ENCODE results near the gene RSU1. TPM values are rescaled to one million over a fixed set of nuclear protein-coding genes. Genes with fewer than 3 reads are reported as not detected.

RSU1 gene
- polyA plus RNA-seq, 2 of the 4 experiments (the other 2 are of a cell fraction) = 99.3 to 114 TPM

DNA sequence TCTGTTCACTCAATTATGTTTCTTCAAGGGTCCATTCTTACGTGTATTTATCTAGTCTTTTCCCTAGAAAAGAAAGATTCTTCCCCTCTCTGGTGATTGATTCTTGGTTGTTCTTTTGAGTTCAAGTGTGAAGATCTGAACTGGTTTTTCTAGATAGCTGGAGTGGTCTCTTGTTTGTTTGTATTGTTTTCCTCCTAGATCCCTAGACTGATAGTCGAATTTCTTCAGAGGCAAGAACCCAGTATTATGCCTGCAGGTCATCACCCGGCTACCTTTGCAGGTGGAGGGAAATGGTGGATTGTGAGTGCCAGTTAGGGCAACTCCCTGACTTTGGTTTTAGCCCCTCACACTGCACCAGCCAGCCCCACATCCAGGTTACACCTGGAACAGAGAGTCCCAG, 2.2 kb upstream of the RSU1 start:
- FAIRE-seq (no peak), DNase-seq (ENCODE audit: low read depth in 1 of 2, low spot score in 1 of 2) (no peak), ATAC-seq (no peak)
- 17% methylated on average over 3 of the region's 3 CpGs for WGBS (ENCODE audit: missing lambda C conversion rate)
- H3K27ac ChIP-seq = no peak overlapping the region
- TF ChIP-seq TP53 (CRISPR knock-in tag; IDR thresholded peaks at IDR 0.05) (no peak), CBX2 (IDR thresholded peaks at IDR 0.05; ENCODE audit: borderline replicate concordance, low read depth) (no peak)
- H3K9me3 ChIP-seq = peaks cover 17% of the 10 kb centered on the region
- peaks cover 16% of the 10 kb centered on the region for H3K4me1 ChIP-seq
- CTCF ChIA-PET = interaction anchor here (0.8 kb wide), 1 partner anchor 8 kb away, joined by 3 read pairs; no protein-coding TSS in a partner anchor
- H3K4me3 ChIP-seq = no peak overlapping the region
- POLR2A ChIA-PET = no interaction called here
- no peak overlapping the region for H3K4me2 ChIP-seq

DNA sequence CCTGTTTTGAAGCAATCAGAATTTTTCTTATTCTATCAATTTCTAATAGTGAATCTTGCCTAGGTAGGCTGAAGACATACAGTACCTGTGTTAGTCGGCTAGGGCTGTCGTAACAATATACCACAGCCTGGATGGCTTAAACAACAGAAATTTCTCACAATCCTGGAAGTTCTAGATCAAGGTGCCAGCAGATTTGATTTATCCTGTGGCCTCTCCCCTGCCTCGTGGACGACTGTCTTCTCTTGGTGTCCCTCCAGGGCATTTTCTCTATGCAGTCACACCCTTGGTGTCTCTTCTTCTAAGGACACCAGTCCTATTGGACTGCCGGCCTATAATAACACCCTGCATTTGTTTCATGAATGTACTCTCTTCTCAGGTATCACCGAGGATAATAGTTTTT, 1.8 kb upstream of the RSU1 start:
- H3K4me3 ChIP-seq = no peak overlapping the region
- WGBS (ENCODE audit: missing lambda C conversion rate) = 50% methylated on average over 6 of the region's 6 CpGs
- FAIRE-seq (no peak), ATAC-seq (no peak), DNase-seq (ENCODE audit: low read depth in 1 of 2, low spot score in 1 of 2) (no peak)
- ChIA-PET CTCF (no interaction called here), POLR2A (no interaction called here)
- H3K27ac ChIP-seq = no peak overlapping the region
- H3K9me3 ChIP-seq = peaks cover 17% of the 10 kb centered on the region
- H3K4me1 ChIP-seq = peaks cover 16% of the 10 kb centered on the region
- H3K4me2 ChIP-seq = no peak overlapping the region
- TF ChIP-seq NFE2L2 (conservative IDR thresholded peaks at IDR 0.05; ENCODE audit: low read length) = no peak
- TF ChIP-seq SMC3 (IDR thresholded peaks at IDR 0.05) = no peak

DNA sequence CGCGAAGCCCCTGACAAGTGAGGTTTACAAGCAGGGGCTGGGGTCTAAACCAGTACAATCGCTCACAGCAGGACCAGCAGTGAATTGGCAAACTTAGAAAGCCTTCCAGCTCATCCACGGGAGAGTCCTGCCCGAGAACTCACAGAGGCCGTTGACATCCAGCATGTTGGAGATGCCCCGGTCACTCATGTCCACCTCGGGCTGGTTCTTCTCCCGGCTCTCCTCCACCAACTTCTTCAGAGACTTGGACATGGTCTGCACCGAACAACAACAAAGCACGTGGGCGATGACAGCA, 447 bp downstream of the RSU1 start:
- POLR2A ChIA-PET = interaction anchor here (1.2 to 1.5 kb wide), 2 partner anchors 384 to 412 kb away, joined by 5 to 8 read pairs; partner anchors contain the start of gene TRDMT1
- peak overlapping the region; percentile 84 to 89 for H3K27ac ChIP-seq
- no peak for FAIRE-seq

More for the DNA sequence above, 447 bp downstream of the RSU1 start:
- Histone ChIP-seq H3K9me3 (peaks cover 4% of the 10 kb centered on the region; the same call in 2 of the 3 replicates), H3K4me3 (peak overlapping the region; percentile 75), H3K4me1 (peaks cover 16% of the 10 kb centered on the region), H3K4me2 (peak overlapping the region; percentile 87)
- DNase-seq (ENCODE audit: low read depth in 1 of 2, low spot score in 1 of 2) (peak in 1 of 2 experiments; percentile 17), ATAC-seq (peak in 1 of 2 experiments; percentile 41; a peak in 2 of 6 replicates)
- CTCF ChIA-PET = interaction anchor here (1.0 kb wide), 1 partner anchor 440 kb away, joined by 3 read pairs; no protein-coding TSS in a partner anchor
- no peak for TF ChIP-seq EHF (CRISPR knock-in tag; IDR thresholded peaks at IDR 0.05)
- TF ChIP-seq, protein P1, sequence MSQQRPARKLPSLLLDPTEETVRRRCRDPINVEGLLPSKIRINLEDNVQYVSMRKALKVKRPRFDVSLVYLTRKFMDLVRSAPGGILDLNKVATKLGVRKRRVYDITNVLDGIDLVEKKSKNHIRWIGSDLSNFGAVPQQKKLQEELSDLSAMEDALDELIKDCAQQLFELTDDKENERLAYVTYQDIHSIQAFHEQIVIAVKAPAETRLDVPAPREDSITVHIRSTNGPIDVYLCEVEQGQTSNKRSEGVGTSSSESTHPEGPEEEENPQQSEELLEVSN (IDR thresholded peaks at IDR 0.05; ENCODE audit: borderline replicate concordance, low read depth) = no peak
- TF ChIP-seq FOSL2 (IDR thresholded peaks at IDR 0.05) = no peak
- TF ChIP-seq FOSL2 (CRISPR knock-in tag; IDR thresholded peaks at IDR 0.05) = no peak
- TF ChIP-seq, protein P2, sequence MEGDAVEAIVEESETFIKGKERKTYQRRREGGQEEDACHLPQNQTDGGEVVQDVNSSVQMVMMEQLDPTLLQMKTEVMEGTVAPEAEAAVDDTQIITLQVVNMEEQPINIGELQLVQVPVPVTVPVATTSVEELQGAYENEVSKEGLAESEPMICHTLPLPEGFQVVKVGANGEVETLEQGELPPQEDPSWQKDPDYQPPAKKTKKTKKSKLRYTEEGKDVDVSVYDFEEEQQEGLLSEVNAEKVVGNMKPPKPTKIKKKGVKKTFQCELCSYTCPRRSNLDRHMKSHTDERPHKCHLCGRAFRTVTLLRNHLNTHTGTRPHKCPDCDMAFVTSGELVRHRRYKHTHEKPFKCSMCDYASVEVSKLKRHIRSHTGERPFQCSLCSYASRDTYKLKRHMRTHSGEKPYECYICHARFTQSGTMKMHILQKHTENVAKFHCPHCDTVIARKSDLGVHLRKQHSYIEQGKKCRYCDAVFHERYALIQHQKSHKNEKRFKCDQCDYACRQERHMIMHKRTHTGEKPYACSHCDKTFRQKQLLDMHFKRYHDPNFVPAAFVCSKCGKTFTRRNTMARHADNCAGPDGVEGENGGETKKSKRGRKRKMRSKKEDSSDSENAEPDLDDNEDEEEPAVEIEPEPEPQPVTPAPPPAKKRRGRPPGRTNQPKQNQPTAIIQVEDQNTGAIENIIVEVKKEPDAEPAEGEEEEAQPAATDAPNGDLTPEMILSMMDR (IDR thresholded peaks at IDR 0.05) = no peak
- TF ChIP-seq, protein P3, sequence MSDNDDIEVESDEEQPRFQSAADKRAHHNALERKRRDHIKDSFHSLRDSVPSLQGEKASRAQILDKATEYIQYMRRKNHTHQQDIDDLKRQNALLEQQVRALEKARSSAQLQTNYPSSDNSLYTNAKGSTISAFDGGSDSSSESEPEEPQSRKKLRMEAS (IDR thresholded peaks at IDR 0.05) = no peak; the same call in 1 of the 2 replicates
- no peak for TF ChIP-seq POLR2A (IDR thresholded peaks at IDR 0.05; ENCODE audit: low read length)
- no peak for TF ChIP-seq CHD2 (IDR thresholded peaks at IDR 0.05; ENCODE audit: low read length, partially characterized antibody)
- no peak for TF ChIP-seq RAD21 (conservative IDR thresholded peaks at IDR 0.05 in 1 of 2, IDR thresholded peaks at IDR 0.05 in 1 of 2)
- no peak for TF ChIP-seq TFCP2L1 (CRISPR knock-in tag; IDR thresholded peaks at IDR 0.05)
- TF ChIP-seq RCOR1 (IDR thresholded peaks at IDR 0.05; ENCODE audit: low read depth, low read length) = no peak
- no peak for TF ChIP-seq CEBPB (IDR thresholded peaks at IDR 0.05)
- TF ChIP-seq EHMT2 (IDR thresholded peaks at IDR 0.05; ENCODE audit: low read depth) = no peak
- TF ChIP-seq, protein P4, sequence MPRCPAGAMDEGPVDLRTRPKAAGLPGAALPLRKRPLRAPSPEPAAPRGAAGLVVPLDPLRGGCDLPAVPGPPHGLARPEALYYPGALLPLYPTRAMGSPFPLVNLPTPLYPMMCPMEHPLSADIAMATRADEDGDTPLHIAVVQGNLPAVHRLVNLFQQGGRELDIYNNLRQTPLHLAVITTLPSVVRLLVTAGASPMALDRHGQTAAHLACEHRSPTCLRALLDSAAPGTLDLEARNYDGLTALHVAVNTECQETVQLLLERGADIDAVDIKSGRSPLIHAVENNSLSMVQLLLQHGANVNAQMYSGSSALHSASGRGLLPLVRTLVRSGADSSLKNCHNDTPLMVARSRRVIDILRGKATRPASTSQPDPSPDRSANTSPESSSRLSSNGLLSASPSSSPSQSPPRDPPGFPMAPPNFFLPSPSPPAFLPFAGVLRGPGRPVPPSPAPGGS (IDR thresholded peaks at IDR 0.05) = no peak
- TF ChIP-seq, protein P5, sequence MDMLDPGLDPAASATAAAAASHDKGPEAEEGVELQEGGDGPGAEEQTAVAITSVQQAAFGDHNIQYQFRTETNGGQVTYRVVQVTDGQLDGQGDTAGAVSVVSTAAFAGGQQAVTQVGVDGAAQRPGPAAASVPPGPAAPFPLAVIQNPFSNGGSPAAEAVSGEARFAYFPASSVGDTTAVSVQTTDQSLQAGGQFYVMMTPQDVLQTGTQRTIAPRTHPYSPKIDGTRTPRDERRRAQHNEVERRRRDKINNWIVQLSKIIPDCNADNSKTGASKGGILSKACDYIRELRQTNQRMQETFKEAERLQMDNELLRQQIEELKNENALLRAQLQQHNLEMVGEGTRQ (IDR thresholded peaks at IDR 0.05) = no peak
- TF ChIP-seq ZFP36 (IDR thresholded peaks at IDR 0.05; ENCODE audit: borderline replicate concordance, partially characterized antibody) = no peak
- 0% methylated on average over 7 of the region's 12 CpGs for WGBS (ENCODE audit: missing lambda C conversion rate)

Measured in A549 (cell line).